ENCODE measurements around the gene RGS9. TPM values are rescaled to one million over a fixed set of nuclear protein-coding genes. Genes with fewer than 3 reads are reported as not detected.

The RGS9 gene
- total RNA-seq, 1 donor from 2014 or later, result 8.1 TPM

DNA sequence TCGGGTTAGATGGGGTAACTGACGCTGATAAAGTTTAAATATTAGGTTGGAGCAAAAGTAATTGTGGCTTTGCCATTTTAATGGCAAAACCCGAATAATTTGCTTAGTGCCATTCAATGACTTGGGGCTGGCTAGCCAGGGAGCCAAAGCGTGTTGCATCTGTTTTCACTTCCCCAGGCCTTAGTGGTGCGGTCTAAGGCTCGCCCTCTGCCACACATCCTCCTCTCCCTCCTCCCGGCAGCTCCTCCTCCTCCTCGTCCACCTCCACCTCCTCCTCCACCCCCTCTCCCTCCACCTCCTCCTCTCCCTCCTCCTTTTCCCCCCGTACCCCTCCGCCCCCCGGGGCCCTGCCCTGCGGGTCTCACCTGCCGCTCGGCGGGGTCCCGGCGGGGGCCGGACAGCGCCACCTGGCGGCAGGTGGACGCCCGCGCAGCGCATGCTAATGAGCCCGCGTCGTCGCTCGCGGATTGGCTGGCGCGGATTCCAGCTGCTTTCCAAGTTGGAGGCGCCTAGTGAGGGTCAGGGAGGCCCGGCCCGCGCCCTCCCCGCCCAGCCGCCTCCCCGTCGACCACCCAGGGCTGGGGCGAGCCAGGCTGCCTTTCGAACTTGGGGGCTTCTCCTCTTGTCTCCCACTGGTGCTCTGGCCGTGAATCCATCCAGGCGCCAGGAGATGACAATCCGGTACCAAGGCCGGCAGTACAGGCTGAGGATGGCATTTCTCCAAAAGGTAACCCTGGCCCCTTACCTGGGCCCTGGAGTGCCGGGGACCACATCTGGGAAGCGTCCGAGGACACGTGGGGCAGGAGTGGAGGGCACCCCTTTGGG lies 36.6 kb upstream of the RGS9 start:
- no peaks in the 10 kb centered on the region for H3K27me3 ChIP-seq
- H3K4me1 ChIP-seq, result peaks cover 16% of the 10 kb centered on the region
- H3K36me3 ChIP-seq, result no peaks in the 10 kb centered on the region
- H3K27ac ChIP-seq, result peak overlapping the region; percentile 82
- TF ChIP-seq POLR2A (IDR thresholded peaks at IDR 0.05), result no peak
- TF ChIP-seq, protein P1, sequence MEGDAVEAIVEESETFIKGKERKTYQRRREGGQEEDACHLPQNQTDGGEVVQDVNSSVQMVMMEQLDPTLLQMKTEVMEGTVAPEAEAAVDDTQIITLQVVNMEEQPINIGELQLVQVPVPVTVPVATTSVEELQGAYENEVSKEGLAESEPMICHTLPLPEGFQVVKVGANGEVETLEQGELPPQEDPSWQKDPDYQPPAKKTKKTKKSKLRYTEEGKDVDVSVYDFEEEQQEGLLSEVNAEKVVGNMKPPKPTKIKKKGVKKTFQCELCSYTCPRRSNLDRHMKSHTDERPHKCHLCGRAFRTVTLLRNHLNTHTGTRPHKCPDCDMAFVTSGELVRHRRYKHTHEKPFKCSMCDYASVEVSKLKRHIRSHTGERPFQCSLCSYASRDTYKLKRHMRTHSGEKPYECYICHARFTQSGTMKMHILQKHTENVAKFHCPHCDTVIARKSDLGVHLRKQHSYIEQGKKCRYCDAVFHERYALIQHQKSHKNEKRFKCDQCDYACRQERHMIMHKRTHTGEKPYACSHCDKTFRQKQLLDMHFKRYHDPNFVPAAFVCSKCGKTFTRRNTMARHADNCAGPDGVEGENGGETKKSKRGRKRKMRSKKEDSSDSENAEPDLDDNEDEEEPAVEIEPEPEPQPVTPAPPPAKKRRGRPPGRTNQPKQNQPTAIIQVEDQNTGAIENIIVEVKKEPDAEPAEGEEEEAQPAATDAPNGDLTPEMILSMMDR (IDR thresholded peaks at IDR 0.05), result peak; percentile 67 to 96 (median 86)
- TF ChIP-seq POLR2AphosphoS5 (IDR thresholded peaks at IDR 0.05; ENCODE audit: insufficient read depth in 1 of 2, low read depth in 1 of 2), result peak in 1 of 2 donors; percentile 44
- H3K9me3 ChIP-seq, result no peaks in the 10 kb centered on the region
- no peak for DNase-seq (ENCODE audit: extremely low spot score in 2 of 2)
- peak overlapping the region; percentile 49 to 54 for H3K4me3 ChIP-seq
- intact Hi-C loops (cut with DNase I), result loop anchor here (2.0 to 5.0 kb wide), 2 partner anchors 44 to 123 kb away; partner anchors contain the start of gene GNA13

DNA sequence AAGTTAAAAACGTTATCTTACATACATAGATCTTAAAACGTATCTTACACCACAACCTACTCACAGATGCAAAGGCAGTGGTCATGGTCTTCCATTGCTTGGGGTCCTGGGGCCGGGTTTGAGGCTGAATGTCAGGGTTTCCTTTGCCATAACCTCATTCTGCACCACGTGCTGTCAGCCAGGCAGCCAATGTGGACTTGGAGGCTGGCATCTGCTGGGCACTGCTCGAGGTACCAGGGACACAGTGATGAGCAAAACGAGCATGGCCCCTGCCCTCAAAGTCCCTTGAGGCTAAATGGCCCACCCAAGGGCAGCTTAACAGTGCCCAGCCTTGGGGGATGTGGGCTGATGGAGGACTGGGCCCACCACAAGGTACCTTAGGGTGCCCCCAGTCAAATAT lies 35.8 kb upstream of the RGS9 start:
- TF ChIP-seq, protein P1 (IDR thresholded peaks at IDR 0.05), result no peak
- TF ChIP-seq POLR2A (IDR thresholded peaks at IDR 0.05), result no peak
- no peak for TF ChIP-seq POLR2AphosphoS5 (IDR thresholded peaks at IDR 0.05; ENCODE audit: insufficient read depth in 1 of 2, low read depth in 1 of 2)
- no peaks in the 10 kb centered on the region for H3K27me3 ChIP-seq
- peak overlapping the region; percentile 82 for H3K27ac ChIP-seq
- no peak for DNase-seq (ENCODE audit: extremely low spot score in 2 of 2)
- H3K4me1 ChIP-seq, result peaks cover 25% of the 10 kb centered on the region
- H3K4me3 ChIP-seq, result peak overlapping the region; percentile 49 to 54
- no peaks in the 10 kb centered on the region for H3K36me3 ChIP-seq
- no peaks in the 10 kb centered on the region for H3K9me3 ChIP-seq
- intact Hi-C loops (cut with DNase I), result loop anchor here (2.0 to 5.0 kb wide), 2 partner anchors 45 to 124 kb away; partner anchors contain the start of gene GNA13

DNA sequence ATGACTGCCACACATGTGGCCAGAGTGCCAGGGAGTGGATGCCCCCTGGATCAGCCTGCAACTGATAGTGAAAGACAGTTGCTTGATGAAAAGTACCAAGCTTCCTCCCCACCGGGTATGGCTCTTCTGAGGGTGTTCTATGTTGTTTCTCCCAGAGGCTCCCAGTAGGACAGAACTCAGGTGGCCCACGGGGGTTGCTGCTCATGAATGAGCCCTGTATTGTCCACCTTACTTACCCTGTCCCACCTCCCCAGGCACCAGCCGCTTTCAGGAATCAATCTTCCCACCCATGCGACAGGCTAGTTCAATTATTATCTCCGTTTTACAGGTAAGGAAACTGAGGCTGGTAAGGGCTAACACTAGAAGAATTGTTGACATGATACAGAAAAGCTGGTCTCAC lies 34.9 kb upstream of the RGS9 start:
- no peak overlapping the region for H3K27ac ChIP-seq
- intact Hi-C loops (cut with DNase I), result loop anchor here (5.0 kb wide), 1 partner anchor 125 kb away; no protein-coding TSS in a partner anchor
- H3K4me1 ChIP-seq, result peaks cover 33% of the 10 kb centered on the region
- H3K9me3 ChIP-seq, result no peaks in the 10 kb centered on the region
- H3K36me3 ChIP-seq, result no peaks in the 10 kb centered on the region
- H3K27me3 ChIP-seq, result no peaks in the 10 kb centered on the region
- DNase-seq (ENCODE audit: extremely low spot score in 2 of 2), result no peak
- TF ChIP-seq, protein P1 (IDR thresholded peaks at IDR 0.05), result no peak
- TF ChIP-seq POLR2AphosphoS5 (IDR thresholded peaks at IDR 0.05; ENCODE audit: insufficient read depth in 1 of 2, low read depth in 1 of 2), result no peak
- no peak for TF ChIP-seq POLR2A (IDR thresholded peaks at IDR 0.05)
- no peak overlapping the region for H3K4me3 ChIP-seq

DNA sequence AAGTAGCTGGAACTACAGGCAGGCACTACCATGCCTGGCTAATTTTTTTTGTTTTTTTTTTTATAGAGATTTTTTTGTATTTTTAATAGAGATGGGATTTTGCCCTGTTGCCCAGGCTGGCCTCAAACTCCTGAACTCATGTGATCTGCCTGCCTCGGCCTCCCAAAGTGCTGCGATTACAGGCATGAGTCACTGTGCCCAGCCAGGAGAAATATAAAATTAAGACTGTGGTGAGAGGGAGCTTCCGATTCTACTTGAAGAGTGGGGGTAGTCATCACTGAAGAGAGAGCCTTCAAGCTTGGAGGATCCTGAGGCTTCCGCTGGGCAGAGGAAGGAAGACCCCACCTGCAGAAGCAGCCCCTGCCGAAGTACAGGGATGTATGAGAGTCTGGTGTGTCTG lies 34.4 kb upstream of the RGS9 start:
- TF ChIP-seq, protein P1 (IDR thresholded peaks at IDR 0.05), result no peak
- TF ChIP-seq POLR2A (IDR thresholded peaks at IDR 0.05) (no peak), POLR2AphosphoS5 (IDR thresholded peaks at IDR 0.05; ENCODE audit: insufficient read depth in 1 of 2, low read depth in 1 of 2) (no peak)
- DNase-seq (ENCODE audit: extremely low spot score in 2 of 2), result no peak
- Histone ChIP-seq H3K36me3 (no peaks in the 10 kb centered on the region), H3K4me1 (peaks cover 38% of the 10 kb centered on the region), H3K9me3 (no peaks in the 10 kb centered on the region), H3K4me3 (no peak overlapping the region), H3K27ac (no peak overlapping the region), H3K27me3 (no peaks in the 10 kb centered on the region)
- intact Hi-C loops (cut with DNase I), result loop anchor here (5.0 kb wide), 1 partner anchor 125 kb away; no protein-coding TSS in a partner anchor

DNA sequence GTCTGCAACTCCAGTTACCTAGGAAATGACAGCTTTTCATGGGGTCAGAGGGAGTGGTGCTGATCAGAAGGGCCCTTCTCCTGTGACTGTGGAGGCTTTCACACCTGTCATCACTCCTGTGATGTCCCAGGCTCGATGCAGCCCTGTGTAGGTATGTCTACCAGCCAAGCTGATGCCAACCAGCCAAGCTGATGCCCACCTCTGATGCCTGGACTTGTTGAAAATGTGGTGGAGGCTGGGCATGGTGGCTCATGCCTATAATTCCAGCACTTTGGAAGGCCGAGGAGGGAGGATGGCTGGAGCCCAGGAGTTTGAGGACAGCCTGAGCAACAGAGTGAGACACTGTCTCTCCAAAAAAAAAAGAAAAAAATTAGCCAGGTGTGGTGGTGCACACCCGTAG lies 33.7 kb upstream of the RGS9 start:
- H3K27me3 ChIP-seq, result no peaks in the 10 kb centered on the region
- intact Hi-C loops (cut with DNase I), result loop anchor here (5.0 kb wide), 1 partner anchor 126 kb away; no protein-coding TSS in a partner anchor
- peaks cover 38% of the 10 kb centered on the region for H3K4me1 ChIP-seq
- no peaks in the 10 kb centered on the region for H3K9me3 ChIP-seq
- no peak overlapping the region for H3K4me3 ChIP-seq
- TF ChIP-seq, protein P1 (IDR thresholded peaks at IDR 0.05), result no peak
- no peak for TF ChIP-seq POLR2AphosphoS5 (IDR thresholded peaks at IDR 0.05; ENCODE audit: insufficient read depth in 1 of 2, low read depth in 1 of 2)
- no peak for TF ChIP-seq POLR2A (IDR thresholded peaks at IDR 0.05)
- H3K36me3 ChIP-seq, result no peaks in the 10 kb centered on the region
- DNase-seq (ENCODE audit: extremely low spot score in 2 of 2), result no peak
- H3K27ac ChIP-seq, result no peak overlapping the region

Measured in vagina (tissue), 2 donors.